SJSA1 (cell line): ENCODE measurements around the gene TTC23L. TPM values are rescaled to one million over a fixed set of nuclear protein-coding genes. Genes with fewer than 3 reads are reported as not detected.

Source experiments
- DNase-seq, 2 experiments: peaks; one replicate each; pipeline ENCODE4 v3.0.0-alpha.2; 2015 to 2020; ENCODE audit warnings: low spot score in 2 of 2, low read depth in 1 of 2
- H3K27ac ChIP-seq: fragments of 250-450 bp; sonication (Bioruptor Pico); 2 replicates; pipeline ENCODE4 v1.5.1; 2020; ENCODE audit warnings: mild to moderate bottlenecking, moderate library complexity
- H3K27me3 ChIP-seq: fragments of 250-450 bp; sonication (Bioruptor Pico); replicated peaks from 2 replicates; pipeline ENCODE4 v1.5.1; 2020; ENCODE audit warnings: mild to moderate bottlenecking, moderate library complexity
- H3K36me3 ChIP-seq: fragments of 250-450 bp; sonication (Bioruptor Pico); 2 replicates; pipeline ENCODE4 v1.5.1; 2020; ENCODE audit warnings: mild to moderate bottlenecking
- H3K4me1 ChIP-seq: fragments of 250-450 bp; sonication (Bioruptor Pico); replicated peaks from 2 replicates; pipeline ENCODE4 v1.6.1; 2021; ENCODE audit warnings: mild to moderate bottlenecking
- H3K4me3 ChIP-seq: fragments of 250-450 bp; sonication (Bioruptor Pico); 2 replicates; pipeline ENCODE4 v1.5.1; 2020; ENCODE audit warnings: mild to moderate bottlenecking
- H3K9me3 ChIP-seq: fragments of 250-450 bp; sonication (Bioruptor Pico); replicated peaks from 2 replicates; pipeline ENCODE4 v1.5.1; 2020; ENCODE audit warnings: mild to moderate bottlenecking
- total RNA-seq: library from RNA; depleted of rRNA; stranded (reverse); fragments of >200 nt; shearing (Covaris generic); gene quantifications from 2 replicates; pipeline ENCODE4 v1.2.3, GENCODE V29; 2014

Gene TTC23L
- total RNA-seq, 1 experiment from 2014 or later = not detected

- Histone ChIP-seq H3K9me3 (no peaks in the 10 kb centered on the region), H3K27ac (no peak overlapping the region), H3K27me3 (no peaks in the 10 kb centered on the region; the same call in 1 of the 2 replicates), H3K36me3 (no peaks in the 10 kb centered on the region), H3K4me1 (peaks cover under 1% of the 10 kb centered on the region; the same call in 1 of the 2 replicates), H3K4me3 (no peak overlapping the region)
- DNase-seq = no peak
Measured at GRCh38 chr5:34844106-34844505, 5.1 kb downstream of the TTC23L start.

- H3K4me3 ChIP-seq = no peak overlapping the region
Measured at GRCh38 chr5:34844999-34845398, 6.0 kb downstream of the TTC23L start.

GRCh38 chr5:34847056-34847455 lies 8.1 kb downstream of the TTC23L start:
- H3K36me3 ChIP-seq = no peaks in the 10 kb centered on the region
- no peaks in the 10 kb centered on the region for H3K9me3 ChIP-seq
- DNase-seq = no peak
- H3K4me1 ChIP-seq = no peaks in the 10 kb centered on the region
- no peaks in the 10 kb centered on the region; the same call in 1 of the 2 replicates for H3K27me3 ChIP-seq
- no peak overlapping the region for H3K4me3 ChIP-seq
- H3K27ac ChIP-seq = no peak overlapping the region

More at GRCh38 chr5:34844999-34845398, 6.0 kb downstream of the TTC23L start:
- Histone ChIP-seq H3K4me1 (no peaks in the 10 kb centered on the region), H3K9me3 (no peaks in the 10 kb centered on the region), H3K36me3 (no peaks in the 10 kb centered on the region), H3K27ac (no peak overlapping the region), H3K27me3 (no peaks in the 10 kb centered on the region; the same call in 1 of the 2 replicates)
- no peak for DNase-seq

- H3K27ac ChIP-seq = no peak overlapping the region
- no peaks in the 10 kb centered on the region for H3K9me3 ChIP-seq
- H3K4me1 ChIP-seq = no peaks in the 10 kb centered on the region
- no peaks in the 10 kb centered on the region; the same call in 1 of the 2 replicates for H3K27me3 ChIP-seq
- DNase-seq = no peak
- H3K4me3 ChIP-seq = no peak overlapping the region
- H3K36me3 ChIP-seq = no peaks in the 10 kb centered on the region
Measured at GRCh38 chr5:34847552-34847951, 8.6 kb downstream of the TTC23L start.

- Histone ChIP-seq H3K4me3 (no peak overlapping the region), H3K36me3 (no peaks in the 10 kb centered on the region), H3K4me1 (no peaks in the 10 kb centered on the region), H3K27ac (no peak overlapping the region), H3K9me3 (no peaks in the 10 kb centered on the region), H3K27me3 (no peaks in the 10 kb centered on the region; the same call in 1 of the 2 replicates)
- no peak for DNase-seq
Measured at GRCh38 chr5:34848230-34848629, 9.3 kb downstream of the TTC23L start.

GRCh38 chr5:34849253-34849652 lies 10.3 kb downstream of the TTC23L start:
- no peaks in the 10 kb centered on the region; the same call in 1 of the 2 replicates for H3K27me3 ChIP-seq
- no peaks in the 10 kb centered on the region for H3K9me3 ChIP-seq
- H3K36me3 ChIP-seq = no peaks in the 10 kb centered on the region
- H3K4me1 ChIP-seq = no peaks in the 10 kb centered on the region
- H3K4me3 ChIP-seq = no peak overlapping the region
- H3K27ac ChIP-seq = no peak overlapping the region
- DNase-seq = no peak

GRCh38 chr5:34854459-34855174 lies 15.7 kb downstream of the TTC23L start:
- Histone ChIP-seq H3K4me3 (no peak overlapping the region), H3K36me3 (no peaks in the 10 kb centered on the region), H3K27ac (no peak overlapping the region), H3K4me1 (no peaks in the 10 kb centered on the region), H3K27me3 (no peaks in the 10 kb centered on the region), H3K9me3 (no peaks in the 10 kb centered on the region)
- no peak for DNase-seq

GRCh38 chr5:34857161-34857560 lies 18.2 kb downstream of the TTC23L start:
- no peak for DNase-seq
- Histone ChIP-seq H3K4me1 (no peaks in the 10 kb centered on the region), H3K9me3 (no peaks in the 10 kb centered on the region), H3K4me3 (no peak overlapping the region), H3K27me3 (no peaks in the 10 kb centered on the region), H3K27ac (no peak overlapping the region), H3K36me3 (no peaks in the 10 kb centered on the region)

- DNase-seq = no peak
- H3K27ac ChIP-seq = no peak overlapping the region
- H3K4me3 ChIP-seq = no peak overlapping the region
- no peaks in the 10 kb centered on the region for H3K36me3 ChIP-seq
- H3K4me1 ChIP-seq = no peaks in the 10 kb centered on the region
- H3K27me3 ChIP-seq = no peaks in the 10 kb centered on the region
- no peaks in the 10 kb centered on the region for H3K9me3 ChIP-seq
Measured at GRCh38 chr5:34857894-34858293, 18.9 kb downstream of the TTC23L start.

GRCh38 chr5:34858790-34859189 lies 19.8 kb downstream of the TTC23L start:
- Histone ChIP-seq H3K27me3 (no peaks in the 10 kb centered on the region), H3K27ac (no peak overlapping the region), H3K36me3 (no peaks in the 10 kb centered on the region), H3K4me1 (no peaks in the 10 kb centered on the region), H3K9me3 (no peaks in the 10 kb centered on the region), H3K4me3 (no peak overlapping the region)
- DNase-seq = no peak

GRCh38 chr5:34859253-34859652 lies 20.3 kb downstream of the TTC23L start:
- Histone ChIP-seq H3K27ac (no peak overlapping the region), H3K36me3 (no peaks in the 10 kb centered on the region), H3K9me3 (no peaks in the 10 kb centered on the region), H3K27me3 (no peaks in the 10 kb centered on the region), H3K4me3 (no peak overlapping the region), H3K4me1 (no peaks in the 10 kb centered on the region)
- DNase-seq = no peak

- Histone ChIP-seq H3K27me3 (no peaks in the 10 kb centered on the region), H3K27ac (no peak overlapping the region), H3K36me3 (no peaks in the 10 kb centered on the region), H3K4me1 (no peaks in the 10 kb centered on the region), H3K9me3 (no peaks in the 10 kb centered on the region), H3K4me3 (no peak overlapping the region)
- no peak for DNase-seq
Measured at GRCh38 chr5:34863946-34864345, 25.0 kb downstream of the TTC23L start.

GRCh38 chr5:34865091-34865490 lies 26.1 kb downstream of the TTC23L start:
- Histone ChIP-seq H3K27ac (no peak overlapping the region), H3K36me3 (no peaks in the 10 kb centered on the region), H3K9me3 (no peaks in the 10 kb centered on the region), H3K27me3 (no peaks in the 10 kb centered on the region), H3K4me1 (no peaks in the 10 kb centered on the region), H3K4me3 (no peak overlapping the region)
- DNase-seq = no peak

- no peak for DNase-seq
- Histone ChIP-seq H3K4me3 (no peak overlapping the region), H3K9me3 (no peaks in the 10 kb centered on the region), H3K36me3 (no peaks in the 10 kb centered on the region), H3K27ac (no peak overlapping the region), H3K27me3 (no peaks in the 10 kb centered on the region), H3K4me1 (no peaks in the 10 kb centered on the region)
Measured at GRCh38 chr5:34866989-34867471, 28.1 kb downstream of the TTC23L start.
